ENCODE results near the gene JCHAIN.
"Not testable (repeated sequence)": the region's sequence is repeated elsewhere in the genome, so short reads cannot be mapped to it uniquely, and the experiment has no call there.

Gene JCHAIN

DNA sequence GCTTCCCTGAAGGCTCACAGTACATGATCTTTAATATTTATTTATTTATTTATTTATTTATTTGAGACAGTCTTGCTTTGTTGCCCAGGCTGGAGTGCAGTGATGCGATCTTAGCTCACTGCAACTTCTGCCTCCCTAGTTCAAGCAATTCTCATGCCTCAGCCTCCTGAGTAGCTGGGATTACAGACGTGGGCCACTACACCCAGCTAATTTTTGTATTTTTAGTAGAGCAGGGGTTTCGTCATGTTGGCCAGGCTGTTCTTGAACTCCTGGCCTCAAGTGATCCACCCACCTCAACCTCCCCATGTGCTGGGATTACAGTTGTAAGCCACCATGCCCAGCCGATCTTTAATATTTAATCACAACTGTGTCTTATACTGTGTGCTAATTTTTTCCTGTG, 15.6 kb downstream of the JCHAIN start:
- H3K4me3 ChIP-seq (ENCODE audit: insufficient read depth, low read depth, low read length); H3K27me3 ChIP-seq (ENCODE audit: control insufficient read depth, insufficient read depth, low read length, poor library complexity, severe bottlenecking); H3K27ac ChIP-seq (ENCODE audit: insufficient read depth, low read depth, low read length, poor library complexity, severe bottlenecking); H3K9me3 ChIP-seq (ENCODE audit: control insufficient read depth, low read length); H3K36me3 ChIP-seq (ENCODE audit: control insufficient read depth, insufficient read depth, low read length); H3K4me1 ChIP-seq (ENCODE audit: control insufficient read depth, insufficient read depth, low read length): not testable (repeated sequence)
- 86 to 90% methylated on average over 3 to 4 of the region's 4 CpGs for WGBS, 2 experiments

DNA sequence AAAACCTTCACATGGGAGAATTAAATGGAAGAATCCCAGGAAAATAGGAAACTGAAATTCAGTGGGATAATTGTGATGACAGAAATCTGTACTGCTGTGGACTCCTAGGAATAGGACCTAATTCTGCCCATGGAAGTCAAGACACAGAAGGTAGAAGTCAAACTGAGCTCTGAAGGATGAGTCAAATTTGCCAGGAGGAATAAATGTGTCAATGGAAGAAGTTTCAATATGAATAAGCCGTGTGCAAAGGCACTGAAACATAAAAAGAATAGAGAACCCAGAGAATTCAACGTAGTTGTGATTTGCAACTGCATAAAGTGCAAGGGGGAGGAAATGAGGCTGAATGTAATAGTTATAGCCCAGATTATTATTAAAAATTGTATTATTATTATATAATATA, 26.1 kb downstream of the JCHAIN start:
- H3K4me1 ChIP-seq (ENCODE audit: control insufficient read depth, insufficient read depth, low read length): no peaks in the 10 kb centered on the region
- H3K36me3 ChIP-seq (ENCODE audit: control insufficient read depth, insufficient read depth, low read length): no peaks in the 10 kb centered on the region

DNA sequence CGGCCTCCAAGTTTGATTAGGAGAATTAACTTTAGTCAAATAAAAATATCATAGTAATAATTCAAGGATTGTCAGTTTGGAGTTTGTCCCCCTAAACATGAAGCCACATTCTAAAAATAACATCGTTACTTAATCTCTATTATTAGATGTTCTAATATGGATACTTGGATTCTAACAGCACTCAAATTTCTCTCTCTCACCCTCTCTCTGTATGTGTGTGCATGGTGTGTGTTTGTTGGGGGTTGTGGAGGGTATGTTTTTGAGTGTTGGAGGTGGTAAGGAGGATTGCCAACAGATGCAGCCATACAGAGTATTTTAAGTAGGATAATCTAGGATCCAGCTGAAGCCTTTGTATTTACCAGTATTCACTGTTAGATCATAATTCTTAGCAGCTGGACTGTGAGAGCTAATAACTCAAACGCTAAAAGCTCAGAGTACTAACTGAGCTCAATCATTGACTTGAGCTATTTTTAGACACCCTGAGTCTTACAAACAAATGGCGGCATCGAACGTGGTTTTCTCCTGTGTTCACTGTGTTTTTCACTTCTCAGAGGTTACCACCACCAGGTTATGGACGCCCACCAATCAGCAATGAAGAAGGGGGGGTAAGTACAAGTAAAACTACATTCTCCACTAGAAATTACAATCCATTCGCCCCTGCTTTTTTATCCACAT, 28.9 kb downstream of the JCHAIN start:
- no peak overlapping the region for H3K27ac ChIP-seq (ENCODE audit: insufficient read depth, low read depth, low read length, poor library complexity, severe bottlenecking)
- H3K4me1 ChIP-seq (ENCODE audit: control insufficient read depth, insufficient read depth, low read length): no peaks in the 10 kb centered on the region
- no peaks in the 10 kb centered on the region for H3K27me3 ChIP-seq (ENCODE audit: control insufficient read depth, insufficient read depth, low read length, poor library complexity, severe bottlenecking)
- no peaks in the 10 kb centered on the region for H3K9me3 ChIP-seq (ENCODE audit: control insufficient read depth, low read length)
- no peak overlapping the region for H3K4me3 ChIP-seq (ENCODE audit: insufficient read depth, low read depth, low read length)
- no peaks in the 10 kb centered on the region for H3K36me3 ChIP-seq (ENCODE audit: control insufficient read depth, insufficient read depth, low read length)
- 89 to 95% methylated on average over 6 to 7 of the region's 8 CpGs for WGBS, 2 experiments

More for the DNA sequence above, 26.1 kb downstream of the JCHAIN start:
- WGBS, 2 experiments: 88 to 90% methylated on average over 2 of the region's 2 CpGs
- no peaks in the 10 kb centered on the region for H3K27me3 ChIP-seq (ENCODE audit: control insufficient read depth, insufficient read depth, low read length, poor library complexity, severe bottlenecking)
- no peaks in the 10 kb centered on the region for H3K9me3 ChIP-seq (ENCODE audit: control insufficient read depth, low read length)
- no peak overlapping the region for H3K4me3 ChIP-seq (ENCODE audit: insufficient read depth, low read depth, low read length)
- H3K27ac ChIP-seq (ENCODE audit: insufficient read depth, low read depth, low read length, poor library complexity, severe bottlenecking): no peak overlapping the region

GRCh38 chr4:70634482-70634881, 31.8 kb downstream of the JCHAIN start:
- 90 to 93% methylated on average over 5 of the region's 5 CpGs for WGBS, 2 experiments
- Histone ChIP-seq H3K4me1 (ENCODE audit: control insufficient read depth, insufficient read depth, low read length) (no peaks in the 10 kb centered on the region), H3K36me3 (ENCODE audit: control insufficient read depth, insufficient read depth, low read length) (no peaks in the 10 kb centered on the region), H3K9me3 (ENCODE audit: control insufficient read depth, low read length) (no peaks in the 10 kb centered on the region), H3K27ac (ENCODE audit: insufficient read depth, low read depth, low read length, poor library complexity, severe bottlenecking) (no peak overlapping the region), H3K4me3 (ENCODE audit: insufficient read depth, low read depth, low read length) (no peak overlapping the region), H3K27me3 (ENCODE audit: control insufficient read depth, insufficient read depth, low read length, poor library complexity, severe bottlenecking) (no peaks in the 10 kb centered on the region)

DNA sequence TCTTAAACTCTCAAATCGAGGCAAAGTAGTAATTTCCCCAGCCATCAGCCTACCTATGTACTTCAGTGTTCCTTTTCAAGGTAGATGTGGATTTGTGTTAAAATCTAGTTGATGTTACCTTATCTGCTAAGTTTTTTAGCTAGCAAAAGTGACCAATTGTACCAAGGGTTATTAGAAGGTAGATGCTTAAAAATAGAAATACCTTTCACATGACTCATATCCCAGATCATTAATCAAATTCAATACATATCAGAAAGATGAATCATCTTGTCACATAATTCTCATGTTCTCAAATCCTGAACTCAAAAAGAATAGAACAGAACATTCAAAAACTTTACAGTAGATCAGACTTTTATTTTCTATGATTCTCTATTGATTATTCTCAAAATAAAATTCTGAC, 34.3 kb downstream of the JCHAIN start:
- H3K9me3 ChIP-seq (ENCODE audit: control insufficient read depth, low read length): no peaks in the 10 kb centered on the region
- 93% methylated on average over 1 of the region's 1 CpG; no CpG with 5 or more reads in 1 of the 2 experiments for WGBS, 2 experiments
- no peak overlapping the region for H3K4me3 ChIP-seq (ENCODE audit: insufficient read depth, low read depth, low read length)
- no peaks in the 10 kb centered on the region for H3K27me3 ChIP-seq (ENCODE audit: control insufficient read depth, insufficient read depth, low read length, poor library complexity, severe bottlenecking)
- H3K4me1 ChIP-seq (ENCODE audit: control insufficient read depth, insufficient read depth, low read length): no peaks in the 10 kb centered on the region
- no peaks in the 10 kb centered on the region for H3K36me3 ChIP-seq (ENCODE audit: control insufficient read depth, insufficient read depth, low read length)
- no peak overlapping the region for H3K27ac ChIP-seq (ENCODE audit: insufficient read depth, low read depth, low read length, poor library complexity, severe bottlenecking)

- Histone ChIP-seq H3K4me1 (ENCODE audit: control insufficient read depth, insufficient read depth, low read length) (no peaks in the 10 kb centered on the region), H3K36me3 (ENCODE audit: control insufficient read depth, insufficient read depth, low read length) (no peaks in the 10 kb centered on the region), H3K4me3 (ENCODE audit: insufficient read depth, low read depth, low read length) (no peak overlapping the region), H3K27me3 (ENCODE audit: control insufficient read depth, insufficient read depth, low read length, poor library complexity, severe bottlenecking) (no peaks in the 10 kb centered on the region), H3K27ac (ENCODE audit: insufficient read depth, low read depth, low read length, poor library complexity, severe bottlenecking) (no peak overlapping the region), H3K9me3 (ENCODE audit: control insufficient read depth, low read length) (no peaks in the 10 kb centered on the region)
- WGBS, 2 experiments: 92 to 100% methylated on average over 1 to 2 of the region's 3 CpGs
Observed at GRCh38 chr4:70630162-70630561, 36.1 kb downstream of the JCHAIN start.

DNA sequence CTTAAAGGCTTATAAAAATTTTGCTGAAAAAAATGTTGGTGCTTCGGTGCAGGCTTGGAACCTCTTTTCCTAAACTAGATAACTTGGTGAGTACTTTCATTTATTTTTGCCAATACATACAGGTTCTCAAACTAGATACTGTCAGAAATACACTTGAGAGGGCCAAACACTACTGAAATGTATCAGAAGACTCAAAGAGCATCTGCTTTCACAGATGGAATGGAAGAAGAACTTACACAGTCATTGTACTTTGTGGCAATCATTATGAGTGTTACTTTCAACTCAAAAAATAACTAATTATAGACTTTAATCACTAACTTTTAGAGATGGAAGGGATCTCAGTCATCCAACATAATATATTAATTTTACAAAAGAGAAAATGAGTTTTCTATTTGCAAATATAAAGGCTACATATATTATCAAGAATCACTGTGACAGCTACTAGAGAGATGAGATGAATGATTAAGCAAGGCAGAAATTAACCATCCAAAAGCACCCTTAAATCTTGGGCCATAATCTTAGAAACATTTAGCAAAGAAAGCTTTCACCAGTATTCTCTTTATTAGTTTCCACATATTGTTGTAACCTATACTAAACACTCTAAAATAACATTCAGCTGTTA, 36.7 kb downstream of the JCHAIN start:
- Histone ChIP-seq H3K4me3 (ENCODE audit: insufficient read depth, low read depth, low read length) (no peak overlapping the region), H3K27ac (ENCODE audit: insufficient read depth, low read depth, low read length, poor library complexity, severe bottlenecking) (no peak overlapping the region), H3K4me1 (ENCODE audit: control insufficient read depth, insufficient read depth, low read length) (no peaks in the 10 kb centered on the region), H3K36me3 (ENCODE audit: control insufficient read depth, insufficient read depth, low read length) (no peaks in the 10 kb centered on the region), H3K9me3 (ENCODE audit: control insufficient read depth, low read length) (no peaks in the 10 kb centered on the region), H3K27me3 (ENCODE audit: control insufficient read depth, insufficient read depth, low read length, poor library complexity, severe bottlenecking) (no peaks in the 10 kb centered on the region)
- WGBS, 2 experiments: 100% methylated on average over 1 of the region's 1 CpG

GRCh38 chr4:70628444-70628843, 37.9 kb downstream of the JCHAIN start, which contains the start of gene ENAM:
Gene ENAM (plus strand): TSS chr4:70628744. CDS start chr4:70629501, 757 bp downstream.
- no peak within 1 kb of the TSS for H3K27ac ChIP-seq (ENCODE audit: insufficient read depth, low read depth, low read length, poor library complexity, severe bottlenecking)
- no peak within 1 kb of the TSS for H3K4me3 ChIP-seq (ENCODE audit: insufficient read depth, low read depth, low read length)
- H3K36me3 ChIP-seq (ENCODE audit: control insufficient read depth, insufficient read depth, low read length): no peaks in the 10 kb centered on the region
- no peaks in the 10 kb centered on the region for H3K4me1 ChIP-seq (ENCODE audit: control insufficient read depth, insufficient read depth, low read length)
- H3K27me3 ChIP-seq (ENCODE audit: control insufficient read depth, insufficient read depth, low read length, poor library complexity, severe bottlenecking): no peaks in the 10 kb centered on the region
- no peaks in the 10 kb centered on the region for H3K9me3 ChIP-seq (ENCODE audit: control insufficient read depth, low read length)
- WGBS, 2 experiments: 92 to 93% methylated on average over 2 of the region's 2 CpGs

DNA sequence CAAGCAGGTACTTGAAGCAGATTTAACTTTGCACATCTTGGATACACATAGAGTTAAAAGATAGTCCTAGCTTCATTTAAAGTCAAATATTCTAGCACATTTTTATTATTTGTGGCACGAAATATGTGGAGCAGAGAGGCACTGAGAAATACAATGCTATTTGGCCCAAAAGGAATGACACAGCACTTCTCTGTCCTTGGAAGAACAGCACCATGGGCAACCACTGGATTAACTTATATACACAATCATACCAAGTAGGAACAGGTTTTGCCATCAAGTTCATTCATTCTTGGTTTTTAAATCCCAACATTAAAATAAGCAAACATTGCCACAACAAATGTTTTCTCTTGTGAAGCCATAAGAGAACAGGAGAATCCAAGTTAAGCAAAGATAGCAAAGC, 38.7 kb downstream of the JCHAIN start:
- WGBS, 2 experiments: 91 to 95% methylated on average over 1 of the region's 1 CpG

GRCh38 chr4:70624226-70624793, 42.0 kb downstream of the JCHAIN start:
- H3K36me3 ChIP-seq (ENCODE audit: control insufficient read depth, insufficient read depth, low read length): no peaks in the 10 kb centered on the region
- 92% methylated on average over 1 of the region's 1 CpG; no CpG with 5 or more reads in 1 of the 2 experiments for WGBS, 2 experiments
- H3K4me3 ChIP-seq (ENCODE audit: insufficient read depth, low read depth, low read length): no peak overlapping the region
- no peaks in the 10 kb centered on the region for H3K9me3 ChIP-seq (ENCODE audit: control insufficient read depth, low read length)
- no peaks in the 10 kb centered on the region for H3K27me3 ChIP-seq (ENCODE audit: control insufficient read depth, insufficient read depth, low read length, poor library complexity, severe bottlenecking)
- no peaks in the 10 kb centered on the region for H3K4me1 ChIP-seq (ENCODE audit: control insufficient read depth, insufficient read depth, low read length)
- H3K27ac ChIP-seq (ENCODE audit: insufficient read depth, low read depth, low read length, poor library complexity, severe bottlenecking): no peak overlapping the region

More for the DNA sequence above, 38.7 kb downstream of the JCHAIN start:
- Histone ChIP-seq H3K4me3 (ENCODE audit: insufficient read depth, low read depth, low read length) (no peak overlapping the region), H3K4me1 (ENCODE audit: control insufficient read depth, insufficient read depth, low read length) (no peaks in the 10 kb centered on the region), H3K9me3 (ENCODE audit: control insufficient read depth, low read length) (no peaks in the 10 kb centered on the region), H3K27ac (ENCODE audit: insufficient read depth, low read depth, low read length, poor library complexity, severe bottlenecking) (no peak overlapping the region), H3K36me3 (ENCODE audit: control insufficient read depth, insufficient read depth, low read length) (no peaks in the 10 kb centered on the region), H3K27me3 (ENCODE audit: control insufficient read depth, insufficient read depth, low read length, poor library complexity, severe bottlenecking) (no peaks in the 10 kb centered on the region)

Measured in ectodermal cell (in vitro differentiated cells).